Body of pancreas (tissue), 4 donors: ENCODE results near the gene SMC5. TPM values are rescaled to one million over a fixed set of nuclear protein-coding genes. Genes with fewer than 3 reads are reported as not detected.

Experiments used
- ATAC-seq: fragments of 150-250 bp; one replicate; pipeline ENCODE4 v1.9.1; 2016
- DNase-seq, 4 donors: peaks; one replicate each; pipeline ENCODE4 v3.0.0-alpha.2; 2019
- H3K27ac ChIP-seq, 4 donors: fragments of 200-600 bp; sonication (generic); 1 replicate in 3 of 4; 2 replicates in 1 of 4; pipeline versions ENCODE4 v1.5.1 to v1.6.1; 2016 to 2019; ENCODE audit warnings: mild to moderate bottlenecking in 1 of 4, mixed read lengths in 1 of 4, moderate library complexity in 1 of 4
- H3K27me3 ChIP-seq, 2 donors: fragments of 200-600 bp; sonication (generic); one replicate each; pipeline ENCODE4 v1.6.0; 2016; ENCODE audit warnings: mild to moderate bottlenecking in 1 of 2
- H3K36me3 ChIP-seq, 2 donors: fragments of 200-600 bp; sonication (generic); replicated peaks in 1 of 2; 2 replicates each; pipeline ENCODE4 v1.5.1; 2016; ENCODE audit warnings: low read depth in 2 of 2; ENCODE audit not compliant: insufficient read depth in 1 of 2
- H3K4me1 ChIP-seq: fragments of 200-600 bp; sonication (generic); one replicate; pipeline ENCODE4 v1.6.0; 2016
- H3K4me3 ChIP-seq, 2 donors: fragments of 200-600 bp; sonication (generic); 1 replicate in 1 of 2; 2 replicates in 1 of 2; pipeline ENCODE4 v1.5.1; 2016 to 2019
- H3K9me3 ChIP-seq, 3 donors: fragments of 200-600 bp; sonication (generic); 1 replicate in 2 of 3; 2 replicates in 1 of 3; pipeline ENCODE4 v1.5.1; 2016
- POLR2A ChIP-seq, 3 donors: fragments of 450-650 bp; IDR thresholded peaks; one replicate each; pipeline ENCODE4 v1.6.1; 2016; ENCODE audit warnings: antibody characterized with exemption in 3 of 3, mild to moderate bottlenecking in 2 of 3
- WGBS, 2 donors: methylation state at CpG; one replicate each; pipeline ENCODE4 v1.1.5; 2017; 5-methylcytosine and 5-hydroxymethylcytosine counted together
- intact Hi-C: fragments of 100-400 bp; cut with DNase I; formaldehyde crosslinking; loops from one replicate; pipeline ENCODE4 v1.15.1; 2023
- total RNA-seq, 2 donors: library from RNA; depleted of rRNA; stranded (reverse); fragments of >200 nt; gene quantifications; one replicate each; pipeline ENCODE4 v1.1.0, GENCODE V29; 2016
- TF ChIP-seq, protein P1 (sequence below), 7 experiments: fragments of 450-650 bp in 4 of 7; fragments of 200-600 bp in 3 of 7; sonication (generic) in 3 of 7; IDR thresholded peaks; one replicate each; pipeline ENCODE4 v1.5.1; 2016 to 2019; ENCODE audit warnings: antibody characterized with exemption in 7 of 7

SMC5 gene
- total RNA-seq, 2 donors from 2014 or later, result 27.2 to 27.4 TPM

DNA sequence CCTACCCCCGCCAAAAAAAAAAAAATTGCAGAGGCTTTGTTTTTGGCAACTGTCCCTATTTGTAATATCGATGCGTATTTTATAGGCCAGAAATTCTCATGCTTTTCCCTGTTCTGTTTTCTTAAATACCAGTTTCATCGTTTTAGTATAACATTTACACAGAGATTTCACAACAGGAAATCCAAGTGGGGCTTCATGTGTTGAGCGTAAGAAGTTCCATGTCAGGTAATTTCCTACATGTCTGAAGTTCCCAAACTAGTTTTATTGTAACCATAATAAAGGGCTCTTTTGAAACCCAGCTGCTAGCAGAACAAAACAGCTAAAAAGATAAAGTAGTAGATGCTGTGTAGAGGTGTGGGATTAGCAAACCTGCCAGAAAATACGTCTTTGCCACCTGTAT lies 4.2 kb downstream of the SMC5 start:
- no peaks in the 10 kb centered on the region for H3K9me3 ChIP-seq
- intact Hi-C loops, result loop anchor here (5.0 kb wide), 1 partner anchor 144 kb away; no protein-coding TSS in a partner anchor
- no peaks in the 10 kb centered on the region for H3K27me3 ChIP-seq
- no peak for TF ChIP-seq POLR2A (IDR thresholded peaks at IDR 0.05)
- TF ChIP-seq, protein P1, sequence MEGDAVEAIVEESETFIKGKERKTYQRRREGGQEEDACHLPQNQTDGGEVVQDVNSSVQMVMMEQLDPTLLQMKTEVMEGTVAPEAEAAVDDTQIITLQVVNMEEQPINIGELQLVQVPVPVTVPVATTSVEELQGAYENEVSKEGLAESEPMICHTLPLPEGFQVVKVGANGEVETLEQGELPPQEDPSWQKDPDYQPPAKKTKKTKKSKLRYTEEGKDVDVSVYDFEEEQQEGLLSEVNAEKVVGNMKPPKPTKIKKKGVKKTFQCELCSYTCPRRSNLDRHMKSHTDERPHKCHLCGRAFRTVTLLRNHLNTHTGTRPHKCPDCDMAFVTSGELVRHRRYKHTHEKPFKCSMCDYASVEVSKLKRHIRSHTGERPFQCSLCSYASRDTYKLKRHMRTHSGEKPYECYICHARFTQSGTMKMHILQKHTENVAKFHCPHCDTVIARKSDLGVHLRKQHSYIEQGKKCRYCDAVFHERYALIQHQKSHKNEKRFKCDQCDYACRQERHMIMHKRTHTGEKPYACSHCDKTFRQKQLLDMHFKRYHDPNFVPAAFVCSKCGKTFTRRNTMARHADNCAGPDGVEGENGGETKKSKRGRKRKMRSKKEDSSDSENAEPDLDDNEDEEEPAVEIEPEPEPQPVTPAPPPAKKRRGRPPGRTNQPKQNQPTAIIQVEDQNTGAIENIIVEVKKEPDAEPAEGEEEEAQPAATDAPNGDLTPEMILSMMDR (IDR thresholded peaks at IDR 0.05), result no peak
- H3K4me3 ChIP-seq, result no peak overlapping the region
- peaks cover 8 to 9% of the 10 kb centered on the region in 2 donors for H3K36me3 ChIP-seq
- 40 to 59% methylated on average over 6 of the region's 6 CpGs for WGBS, 2 donors
- no peak for DNase-seq
- H3K27ac ChIP-seq, result peak overlapping the region in 3 of 4 donors; percentile 61 to 96 (median 92)
- peaks cover 49% of the 10 kb centered on the region for H3K4me1 ChIP-seq
- ATAC-seq, result peak; percentile 0

DNA sequence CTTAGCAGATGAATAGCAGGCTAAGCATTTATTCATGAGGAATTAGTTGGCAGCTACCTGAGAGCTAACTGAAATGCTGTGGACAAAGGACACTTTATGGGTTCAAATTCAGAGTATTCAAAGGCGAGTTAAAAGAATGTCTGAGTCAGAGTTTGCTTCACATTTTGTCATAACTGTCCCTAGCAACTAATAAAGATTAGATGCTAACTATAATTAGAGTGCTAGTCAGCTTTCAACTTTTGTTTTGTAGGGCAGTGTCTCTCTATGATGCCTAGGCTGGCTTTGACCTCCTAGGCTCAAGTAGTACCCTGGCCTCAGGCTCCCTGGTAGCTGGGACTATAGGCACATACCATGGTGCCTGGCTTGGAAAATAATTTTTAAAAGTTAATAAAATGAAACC lies 4.6 kb downstream of the SMC5 start:
- TF ChIP-seq POLR2A (IDR thresholded peaks at IDR 0.05), result no peak
- TF ChIP-seq, protein P1 (IDR thresholded peaks at IDR 0.05), result no peak
- 45 to 65% methylated on average over 1 of the region's 1 CpG for WGBS, 2 donors
- H3K4me1 ChIP-seq, result peaks cover 44% of the 10 kb centered on the region
- H3K4me3 ChIP-seq, result no peak overlapping the region
- peaks cover 8 to 9% of the 10 kb centered on the region in 2 donors for H3K36me3 ChIP-seq
- no peaks in the 10 kb centered on the region for H3K27me3 ChIP-seq
- peak overlapping the region in 3 of 4 donors; percentile 60 to 96 (median 61) for H3K27ac ChIP-seq
- H3K9me3 ChIP-seq, result no peaks in the 10 kb centered on the region
- peak; percentile 2 for ATAC-seq
- intact Hi-C loops, result loop anchor here (5.0 kb wide), 1 partner anchor 144 kb away; no protein-coding TSS in a partner anchor
- DNase-seq, result no peak

DNA sequence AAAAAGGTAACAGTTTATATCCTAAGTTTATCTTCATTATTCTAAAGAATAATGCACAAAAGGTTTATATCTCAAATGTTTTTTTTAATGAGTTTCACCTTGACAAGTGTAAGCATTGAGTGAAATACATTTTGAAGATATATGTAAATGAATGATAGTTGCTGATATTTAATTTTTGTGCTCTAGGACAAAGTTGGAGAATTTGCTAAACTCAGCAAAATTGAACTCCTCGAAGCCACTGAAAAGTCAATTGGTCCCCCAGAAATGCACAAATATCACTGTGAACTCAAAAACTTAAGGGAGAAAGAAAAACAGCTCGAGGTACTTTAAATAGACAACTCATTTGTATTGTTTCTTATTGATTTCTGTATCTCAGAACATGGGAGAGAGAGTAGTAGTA lies 19.5 kb downstream of the SMC5 start:
- H3K4me1 ChIP-seq, result peaks cover 9% of the 10 kb centered on the region
- 70 to 80% methylated on average over 2 of the region's 2 CpGs for WGBS, 2 donors
- ATAC-seq (no peak), DNase-seq (no peak)
- no peak overlapping the region for H3K4me3 ChIP-seq
- intact Hi-C loops, result no loop called here
- no peak for TF ChIP-seq POLR2A (IDR thresholded peaks at IDR 0.05)
- TF ChIP-seq, protein P1 (IDR thresholded peaks at IDR 0.05), result no peak
- no peaks in the 10 kb centered on the region for H3K27me3 ChIP-seq
- peaks cover 0 to 13% of the 10 kb centered on the region in 2 donors for H3K36me3 ChIP-seq
- no peaks in the 10 kb centered on the region for H3K9me3 ChIP-seq
- H3K27ac ChIP-seq, result no peak overlapping the region

DNA sequence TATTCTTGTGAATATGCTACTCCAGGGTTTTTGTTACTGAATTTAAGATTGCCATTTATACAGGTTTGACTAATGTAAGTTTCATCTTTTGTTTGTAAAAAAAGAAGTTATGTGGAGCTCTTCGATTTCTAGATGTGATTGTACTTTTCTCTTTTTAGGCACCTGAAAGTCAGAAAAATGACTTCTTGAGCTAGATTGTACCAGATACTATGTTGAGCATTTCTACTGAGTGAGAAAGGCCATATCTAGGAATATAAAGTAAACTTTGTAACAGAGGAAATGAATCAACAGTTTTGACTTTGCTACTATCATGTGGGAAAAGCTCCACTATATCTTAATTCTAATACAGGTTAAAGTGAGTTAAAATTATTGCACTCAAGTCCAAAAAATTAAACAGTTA lies 25.1 kb downstream of the SMC5 start:
- H3K27ac ChIP-seq, result no peak overlapping the region
- WGBS, 2 donors, result 74 to 88% methylated on average over 1 of the region's 1 CpG
- peaks cover 3 to 14% of the 10 kb centered on the region in 2 donors for H3K36me3 ChIP-seq
- TF ChIP-seq, protein P1 (IDR thresholded peaks at IDR 0.05), result no peak
- TF ChIP-seq POLR2A (IDR thresholded peaks at IDR 0.05), result no peak
- H3K4me3 ChIP-seq, result no peak overlapping the region
- no peaks in the 10 kb centered on the region for H3K9me3 ChIP-seq
- ATAC-seq, result no peak
- no peaks in the 10 kb centered on the region for H3K4me1 ChIP-seq
- DNase-seq, result no peak
- no peaks in the 10 kb centered on the region for H3K27me3 ChIP-seq
- intact Hi-C loops, result no loop called here

DNA sequence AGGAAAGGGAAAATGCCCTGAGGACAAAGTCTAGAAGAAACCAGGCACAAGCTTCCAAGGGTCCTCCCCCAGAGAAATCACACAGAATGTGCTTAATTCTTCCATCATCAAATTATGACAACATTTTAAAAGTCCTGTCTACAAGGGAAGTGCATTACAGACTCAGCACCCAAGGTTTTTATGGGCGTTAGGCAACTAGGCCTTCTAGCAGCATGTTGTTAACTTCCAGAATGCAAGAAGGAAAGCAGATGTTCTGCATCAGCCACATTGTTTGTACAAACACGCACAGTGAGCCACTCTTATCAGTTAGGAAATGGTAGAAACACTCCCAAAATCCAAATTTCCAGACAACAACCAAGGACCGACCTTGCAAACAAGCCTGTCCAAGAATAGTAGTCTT lies 26.5 kb downstream of the SMC5 start:
- Histone ChIP-seq H3K27ac (no peak overlapping the region), H3K36me3 (peaks cover 3 to 8% of the 10 kb centered on the region in 2 donors), H3K9me3 (no peaks in the 10 kb centered on the region), H3K27me3 (no peaks in the 10 kb centered on the region), H3K4me1 (no peaks in the 10 kb centered on the region), H3K4me3 (no peak overlapping the region)
- intact Hi-C loops, result no loop called here
- no peak for TF ChIP-seq POLR2A (IDR thresholded peaks at IDR 0.05)
- TF ChIP-seq, protein P1 (IDR thresholded peaks at IDR 0.05), result no peak
- ATAC-seq (no peak), DNase-seq (no peak)
- WGBS, 2 donors, result 61 to 77% methylated on average over 3 of the region's 3 CpGs
